Measurements from ENCODE around the gene C9. TPM values are rescaled to one million over a fixed set of nuclear protein-coding genes. Genes with fewer than 3 reads are reported as not detected.

C9 gene
- total and polyA plus RNA-seq, 3 experiments from 2014 or later, result not detected

DNA sequence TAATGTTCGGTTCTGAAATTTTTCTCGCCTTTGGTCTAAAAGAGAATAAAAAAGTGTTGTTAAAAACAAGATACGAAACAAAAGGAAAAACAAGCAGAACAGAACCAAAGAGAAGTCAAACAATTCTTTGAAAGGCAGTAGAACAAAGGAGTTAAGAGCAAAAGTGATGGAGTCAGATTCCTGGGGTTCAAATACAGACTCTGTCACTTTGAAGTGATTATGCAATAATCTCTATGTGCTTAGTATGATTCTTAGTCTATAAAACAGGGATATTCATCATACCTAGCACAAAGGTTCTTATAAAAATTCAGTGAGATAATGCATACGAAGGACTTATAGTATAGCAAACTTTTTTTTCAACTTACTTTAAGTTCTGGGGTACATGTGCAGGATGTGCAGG, 48.3 kb downstream of the C9 start:
- Histone ChIP-seq H3K27ac (ENCODE audit: low read depth, low read length) (no peak overlapping the region), H3K27me3 (ENCODE audit: insufficient read depth, low read length, poor library complexity, severe bottlenecking) (no peaks in the 10 kb centered on the region), H3K36me3 (ENCODE audit: insufficient read depth, low read length) (no peaks in the 10 kb centered on the region), H3K9me3 (ENCODE audit: low read length) (no peaks in the 10 kb centered on the region), H3K4me1 (ENCODE audit: insufficient read depth, low read length) (no peaks in the 10 kb centered on the region), H3K4me3 (ENCODE audit: low read length) (no peak overlapping the region)
- H3K27ac Mint-ChIP-seq, result no peak overlapping the region
- ChIA-PET POLR2A (no interaction called here), CTCF (no interaction called here)
- peaks cover 0 to 4% (median 0%) of the 10 kb centered on the region in 5 donors for H3K9me3 Mint-ChIP-seq
- no peaks in the 10 kb centered on the region for H3K4me1 Mint-ChIP-seq
- H3K4me3 Mint-ChIP-seq, result no peak overlapping the region
- no peak for DNase-seq
- H3K27me3 Mint-ChIP-seq, result peaks cover 11 to 38% of the 10 kb centered on the region in 2 donors
- peaks cover 0 to 4% (median 1%) of the 10 kb centered on the region in 3 donors for H3K36me3 Mint-ChIP-seq

GRCh38 chr5:39314591-39314990, 49.7 kb downstream of the C9 start:
- H3K4me3 Mint-ChIP-seq, result no peak overlapping the region
- peaks cover 0 to 4% (median 0%) of the 10 kb centered on the region in 5 donors for H3K9me3 Mint-ChIP-seq
- H3K27me3 Mint-ChIP-seq, result peaks cover 9 to 28% of the 10 kb centered on the region in 2 donors
- H3K36me3 Mint-ChIP-seq, result peaks cover 0 to 1% (median 0%) of the 10 kb centered on the region in 3 donors
- DNase-seq, result no peak
- ChIA-PET CTCF (no interaction called here), POLR2A (no interaction called here)
- no peaks in the 10 kb centered on the region for H3K4me1 ChIP-seq (ENCODE audit: insufficient read depth, low read length)
- no peak overlapping the region for H3K27ac ChIP-seq (ENCODE audit: low read depth, low read length)
- H3K27me3 ChIP-seq (ENCODE audit: insufficient read depth, low read length, poor library complexity, severe bottlenecking), result no peaks in the 10 kb centered on the region
- no peak overlapping the region for H3K4me3 ChIP-seq (ENCODE audit: low read length)
- no peaks in the 10 kb centered on the region for H3K4me1 Mint-ChIP-seq
- H3K9me3 ChIP-seq (ENCODE audit: low read length), result no peaks in the 10 kb centered on the region
- H3K36me3 ChIP-seq (ENCODE audit: insufficient read depth, low read length), result no peaks in the 10 kb centered on the region
- H3K27ac Mint-ChIP-seq, result no peak overlapping the region

DNA sequence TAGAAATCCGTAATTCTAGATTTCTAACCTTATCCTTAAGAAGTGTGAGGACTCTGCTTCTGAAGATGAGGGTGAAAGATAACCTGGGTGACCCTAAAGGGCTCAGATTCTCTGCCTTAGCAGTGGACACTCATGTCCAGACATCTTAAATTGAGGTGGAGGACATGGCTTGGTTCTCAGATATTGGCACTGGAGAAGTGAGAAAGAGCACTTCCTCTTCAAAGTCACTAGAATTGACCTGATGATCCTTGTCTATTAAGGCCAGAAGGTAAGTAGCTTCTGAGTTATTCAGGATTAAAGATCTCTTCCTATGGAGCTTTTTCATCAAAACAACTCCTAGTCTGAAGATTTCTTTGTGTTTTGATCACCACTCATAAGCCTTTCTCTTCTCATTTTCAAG, 54.8 kb downstream of the C9 start:
- no peak for DNase-seq
- peaks cover 0 to 3% of the 10 kb centered on the region in 2 donors for H3K27me3 Mint-ChIP-seq
- no peak overlapping the region for H3K4me3 ChIP-seq (ENCODE audit: low read length)
- H3K27ac Mint-ChIP-seq, result no peak overlapping the region
- H3K36me3 Mint-ChIP-seq, result peaks cover 0 to 3% (median under 1%) of the 10 kb centered on the region in 3 donors
- H3K9me3 ChIP-seq (ENCODE audit: low read length), result no peaks in the 10 kb centered on the region
- H3K36me3 ChIP-seq (ENCODE audit: insufficient read depth, low read length), result no peaks in the 10 kb centered on the region
- no peaks in the 10 kb centered on the region for H3K4me1 ChIP-seq (ENCODE audit: insufficient read depth, low read length)
- no peaks in the 10 kb centered on the region for H3K27me3 ChIP-seq (ENCODE audit: insufficient read depth, low read length, poor library complexity, severe bottlenecking)
- no peak overlapping the region for H3K27ac ChIP-seq (ENCODE audit: low read depth, low read length)
- no peaks in the 10 kb centered on the region for H3K9me3 Mint-ChIP-seq
- POLR2A ChIA-PET, result no interaction called here
- CTCF ChIA-PET, result interaction anchor here (0.6 kb wide), 1 partner anchor 69 kb away, joined by 3 read pairs; no protein-coding TSS in a partner anchor
- no peak overlapping the region for H3K4me3 Mint-ChIP-seq
- H3K4me1 Mint-ChIP-seq, result no peaks in the 10 kb centered on the region

GRCh38 chr5:39302472-39302871, 61.8 kb downstream of the C9 start:
- H3K27ac Mint-ChIP-seq, result peak overlapping the region in 1 of 8 donors; percentile 33
- POLR2A ChIA-PET, result no interaction called here
- peaks cover 0 to 3% of the 10 kb centered on the region in 2 donors for H3K27me3 Mint-ChIP-seq
- no peaks in the 10 kb centered on the region for H3K4me1 ChIP-seq (ENCODE audit: insufficient read depth, low read length)
- H3K36me3 ChIP-seq (ENCODE audit: insufficient read depth, low read length), result no peaks in the 10 kb centered on the region
- CTCF ChIA-PET, result interaction anchor here (0.7 kb wide), 1 partner anchor 861 kb away, joined by 3 read pairs; no protein-coding TSS in a partner anchor
- H3K4me1 Mint-ChIP-seq, result peaks cover 0 to 4% (median 0%) of the 10 kb centered on the region in 3 donors
- H3K4me3 Mint-ChIP-seq, result no peak overlapping the region
- peaks cover 0 to 7% (median 1%) of the 10 kb centered on the region in 3 donors for H3K36me3 Mint-ChIP-seq
- no peak overlapping the region for H3K27ac ChIP-seq (ENCODE audit: low read depth, low read length)
- H3K9me3 Mint-ChIP-seq, result peaks cover 5 to 11% (median 6%) of the 10 kb centered on the region in 5 donors
- no peak for DNase-seq
- H3K9me3 ChIP-seq (ENCODE audit: low read length), result no peaks in the 10 kb centered on the region
- no peaks in the 10 kb centered on the region for H3K27me3 ChIP-seq (ENCODE audit: insufficient read depth, low read length, poor library complexity, severe bottlenecking)
- no peak overlapping the region for H3K4me3 ChIP-seq (ENCODE audit: low read length)

DNA sequence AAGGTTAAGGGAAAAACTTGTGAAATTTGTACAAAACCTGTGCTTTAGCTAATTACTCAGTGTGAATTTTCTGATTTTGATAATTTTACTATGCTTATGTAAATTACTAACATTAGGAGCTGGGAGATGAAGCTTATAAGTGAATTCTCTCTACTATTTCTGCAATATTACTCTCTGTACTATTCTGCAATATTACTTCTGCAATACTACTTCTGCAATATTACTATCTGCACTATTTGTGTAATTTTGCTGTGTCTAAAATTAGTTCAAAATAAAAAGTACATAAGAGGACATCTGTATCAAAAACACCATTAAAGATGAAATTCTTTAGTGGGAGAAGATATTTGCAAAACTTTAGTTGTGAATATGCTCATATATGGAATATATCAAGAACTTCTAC, 62.9 kb downstream of the C9 start:
- H3K27me3 ChIP-seq (ENCODE audit: insufficient read depth, low read length, poor library complexity, severe bottlenecking), result no peaks in the 10 kb centered on the region
- H3K4me3 ChIP-seq (ENCODE audit: low read length), result no peak overlapping the region
- H3K4me1 ChIP-seq (ENCODE audit: insufficient read depth, low read length), result no peaks in the 10 kb centered on the region
- no peaks in the 10 kb centered on the region for H3K36me3 ChIP-seq (ENCODE audit: insufficient read depth, low read length)
- Mint-ChIP-seq H3K27me3 (peaks cover 0 to 3% of the 10 kb centered on the region in 2 donors), H3K4me1 (peaks cover 0 to 4% (median 0%) of the 10 kb centered on the region in 3 donors), H3K36me3 (peaks cover 0 to 7% (median 1%) of the 10 kb centered on the region in 3 donors), H3K9me3 (peaks cover 5 to 12% (median 8%) of the 10 kb centered on the region in 5 donors), H3K27ac (no peak overlapping the region), H3K4me3 (no peak overlapping the region)
- no peak overlapping the region for H3K27ac ChIP-seq (ENCODE audit: low read depth, low read length)
- no peaks in the 10 kb centered on the region for H3K9me3 ChIP-seq (ENCODE audit: low read length)
- ChIA-PET POLR2A (no interaction called here), CTCF (no interaction called here)
- no peak for DNase-seq

DNA sequence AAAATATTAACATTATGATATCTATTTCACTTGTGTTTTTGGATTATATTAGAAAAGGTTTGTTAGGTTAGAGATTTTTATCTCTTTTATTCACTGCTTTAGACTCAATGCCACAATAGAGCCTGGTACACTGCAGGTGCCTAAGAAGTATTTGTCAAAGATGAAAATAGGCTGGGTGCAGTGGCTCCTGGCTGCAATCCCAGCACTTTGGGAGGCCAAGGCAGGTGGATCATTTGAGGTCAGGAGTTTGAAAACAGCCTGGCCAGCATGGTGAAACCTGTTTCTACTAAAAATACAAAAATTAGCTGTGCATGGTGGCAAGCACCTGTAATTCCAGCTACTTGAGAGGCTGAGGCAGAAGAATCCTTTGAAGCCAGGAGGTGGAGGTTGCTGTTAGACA, 64.3 kb downstream of the C9 start:
- Mint-ChIP-seq H3K4me1 (peaks cover 0 to 4% (median 0%) of the 10 kb centered on the region in 3 donors), H3K27me3 (no peaks in the 10 kb centered on the region), H3K36me3 (peaks cover 0 to 8% (median 1%) of the 10 kb centered on the region in 3 donors), H3K4me3 (no peak overlapping the region), H3K27ac (peak overlapping the region in 1 of 8 donors; percentile 62), H3K9me3 (peaks cover 5 to 12% (median 11%) of the 10 kb centered on the region in 5 donors)
- POLR2A ChIA-PET, result no interaction called here
- Histone ChIP-seq H3K36me3 (ENCODE audit: insufficient read depth, low read length) (no peaks in the 10 kb centered on the region), H3K4me3 (ENCODE audit: low read length) (no peak overlapping the region), H3K9me3 (ENCODE audit: low read length) (no peaks in the 10 kb centered on the region), H3K4me1 (ENCODE audit: insufficient read depth, low read length) (no peaks in the 10 kb centered on the region), H3K27me3 (ENCODE audit: insufficient read depth, low read length, poor library complexity, severe bottlenecking) (no peaks in the 10 kb centered on the region), H3K27ac (ENCODE audit: low read depth, low read length) (no peak overlapping the region)
- no peak for DNase-seq
- CTCF ChIA-PET, result no interaction called here

DNA sequence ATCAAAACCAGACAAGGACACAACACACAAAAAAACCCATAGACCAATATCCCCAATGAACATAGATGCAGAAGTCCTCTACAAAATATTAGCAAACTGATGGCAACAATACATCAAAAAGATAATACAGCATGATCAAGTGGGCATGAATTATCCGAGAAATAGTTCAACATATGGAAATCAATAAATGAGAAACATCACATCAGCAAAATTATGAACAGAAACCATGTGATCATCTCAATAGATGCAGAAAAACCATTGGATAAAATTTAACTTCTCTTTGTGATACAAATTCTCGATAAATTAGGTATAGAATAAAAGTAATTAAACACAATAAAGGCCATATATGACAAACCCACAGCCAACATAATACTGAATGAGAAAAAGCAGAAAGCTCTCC, 69.6 kb downstream of the C9 start:
- no peak for DNase-seq
- no peak overlapping the region for H3K27ac Mint-ChIP-seq
- no peak overlapping the region for H3K4me3 Mint-ChIP-seq
- Histone ChIP-seq H3K4me3 (ENCODE audit: low read length) (no peak overlapping the region), H3K27me3 (ENCODE audit: insufficient read depth, low read length, poor library complexity, severe bottlenecking) (no peaks in the 10 kb centered on the region), H3K36me3 (ENCODE audit: insufficient read depth, low read length) (no peaks in the 10 kb centered on the region), H3K27ac (ENCODE audit: low read depth, low read length) (no peak overlapping the region), H3K4me1 (ENCODE audit: insufficient read depth, low read length) (no peaks in the 10 kb centered on the region), H3K9me3 (ENCODE audit: low read length) (no peaks in the 10 kb centered on the region)
- ChIA-PET CTCF (no interaction called here), POLR2A (no interaction called here)
- peaks cover 5 to 23% (median 19%) of the 10 kb centered on the region in 5 donors for H3K9me3 Mint-ChIP-seq
- no peaks in the 10 kb centered on the region for H3K4me1 Mint-ChIP-seq
- H3K27me3 Mint-ChIP-seq, result peaks cover 0 to 2% of the 10 kb centered on the region in 2 donors
- peaks cover 1 to 27% (median 2%) of the 10 kb centered on the region in 3 donors for H3K36me3 Mint-ChIP-seq

DNA sequence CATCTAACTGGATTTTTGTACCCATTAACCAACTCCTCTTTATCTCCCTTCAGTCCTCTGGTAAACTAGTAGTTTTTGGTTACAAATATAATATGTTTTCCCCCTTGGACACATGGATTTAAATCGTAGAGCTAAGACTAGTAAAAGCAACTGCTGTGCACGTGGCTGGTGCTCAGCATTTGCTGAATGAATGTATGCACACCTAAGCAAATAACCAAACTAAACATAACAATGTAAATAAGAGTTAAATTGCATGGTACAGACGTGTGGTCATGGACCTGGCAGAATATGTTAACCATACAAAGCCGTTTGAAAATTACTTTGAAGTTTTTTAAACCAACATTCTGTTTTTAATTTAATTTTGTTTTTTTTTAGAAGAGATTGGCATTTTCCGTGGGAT, 79.7 kb downstream of the C9 start:
- Histone ChIP-seq H3K27me3 (ENCODE audit: insufficient read depth, low read length, poor library complexity, severe bottlenecking) (no peaks in the 10 kb centered on the region), H3K4me3 (ENCODE audit: low read length) (no peak overlapping the region), H3K36me3 (ENCODE audit: insufficient read depth, low read length) (no peaks in the 10 kb centered on the region), H3K9me3 (ENCODE audit: low read length) (no peaks in the 10 kb centered on the region), H3K27ac (ENCODE audit: low read depth, low read length) (no peak overlapping the region), H3K4me1 (ENCODE audit: insufficient read depth, low read length) (peaks cover 6% of the 10 kb centered on the region)
- DNase-seq, result no peak
- Mint-ChIP-seq H3K27ac (no peak overlapping the region), H3K27me3 (peaks cover 5 to 8% of the 10 kb centered on the region in 2 donors), H3K9me3 (peaks cover 0 to 9% (median 6%) of the 10 kb centered on the region in 5 donors), H3K4me3 (no peak overlapping the region), H3K4me1 (peaks cover 5 to 18% (median 17%) of the 10 kb centered on the region in 3 donors), H3K36me3 (peaks cover 0 to 5% (median 0%) of the 10 kb centered on the region in 3 donors)
- POLR2A ChIA-PET, result no interaction called here
- CTCF ChIA-PET, result interaction anchor here (1.6 to 5.4 kb wide), 4 partner anchors 67 to 128 kb away, joined by 5 to 110 read pairs (median 10); partner anchors contain the start of gene FYB1

Data from CD8-positive, alpha-beta memory T cell (primary cell).